Smooth muscle cell (in vitro differentiated cells): ENCODE measurements around the gene PPP1R15B. TPM values are rescaled to one million over a fixed set of nuclear protein-coding genes. Genes with fewer than 3 reads are reported as not detected.

Experiments used
- DNase-seq: peaks from one replicate; lab custom pipeline; 2025; ENCODE audit not compliant: unreplicated experiment; lab: John Stamatoyannopoulos, UW
- H2AFZ ChIP-seq: fragments of 200-600 bp; sonication (generic); 2 replicates; pipeline ENCODE4 v1.6.0; 2016; ENCODE audit warnings: antibody characterized with exemption, low read depth, mild to moderate bottlenecking
- H3F3A ChIP-seq: fragments of 200-600 bp; sonication (generic); 2 replicates; pipeline ENCODE4 v1.6.0; 2017; ENCODE audit warnings: antibody characterized with exemption, low read depth
- H3K27ac ChIP-seq: fragments of 200-600 bp; sonication (generic); 2 replicates; pipeline ENCODE4 v1.5.1; 2016; ENCODE audit warnings: low read depth, mild to moderate bottlenecking
- H3K27me3 ChIP-seq: fragments of 200-600 bp; sonication (generic); 2 replicates; pipeline ENCODE4 v1.6.1; 2016; ENCODE audit warnings: low read depth, mild to moderate bottlenecking
- H3K36me3 ChIP-seq: fragments of 200-600 bp; sonication (generic); 2 replicates; pipeline ENCODE4 v1.5.1; 2016; ENCODE audit warnings: low read depth
- H3K4me1 ChIP-seq: fragments of 200-600 bp; sonication (generic); 2 replicates; pipeline ENCODE4 v1.5.1; 2016; ENCODE audit warnings: low read depth
- H3K4me2 ChIP-seq: fragments of 200-600 bp; sonication (generic); 2 replicates; pipeline ENCODE4 v1.6.0; 2016; ENCODE audit warnings: mild to moderate bottlenecking
- H3K4me3 ChIP-seq: fragments of 200-600 bp; sonication (generic); 2 replicates; pipeline ENCODE4 v1.5.1; 2016; ENCODE audit warnings: mild to moderate bottlenecking
- H3K79me2 ChIP-seq: fragments of 200-600 bp; sonication (generic); 2 replicates; pipeline ENCODE4 v1.6.0; 2016; ENCODE audit warnings: low read depth, mild to moderate bottlenecking
- H3K9ac ChIP-seq: fragments of 200-600 bp; sonication (generic); 2 replicates; pipeline ENCODE4 v1.6.0; 2016; ENCODE audit warnings: low read depth
- H3K9me3 ChIP-seq: fragments of 200-600 bp; sonication (generic); replicated peaks from 2 replicates; pipeline ENCODE4 v1.5.1; 2016; ENCODE audit warnings: low read depth
- H4K20me1 ChIP-seq: fragments of 200-600 bp; sonication (generic); 2 replicates; pipeline ENCODE4 v1.6.0; 2016; ENCODE audit warnings: low read depth
- CTCF ChIP-seq: fragments of 200-600 bp; sonication (generic); IDR thresholded peaks from 2 replicates; pipeline ENCODE4 v1.5.1; 2017; ENCODE audit warnings: borderline replicate concordance, mild to moderate bottlenecking, antibody characterized with exemption; ENCODE audit not compliant: insufficient read depth, poor library complexity, severe bottlenecking
- WGBS: methylation state at CpG from one replicate; pipeline ENCODE4 v1.1.7; 2016; ENCODE audit warnings: low lambda C conversion rate; 5-methylcytosine and 5-hydroxymethylcytosine counted together
- polyA plus RNA-seq: library from polyadenylated mRNA; unstranded; fragments of >200 nt; fragmentation: Nextera tagmentation; extraction: Ambion mirVana; gene quantifications from 2 replicates; pipeline ENCODE4 v1.2.1, GENCODE V29; 2016
- total RNA-seq: library from RNA; depleted of rRNA; stranded (reverse); fragments of >200 nt; gene quantifications from 2 replicates; pipeline ENCODE4 v1.2.3, GENCODE V29; 2014

PPP1R15B gene
- total and polyA plus RNA-seq, 2 experiments from 2014 or later = 24.1 to 74.8 TPM

DNA sequence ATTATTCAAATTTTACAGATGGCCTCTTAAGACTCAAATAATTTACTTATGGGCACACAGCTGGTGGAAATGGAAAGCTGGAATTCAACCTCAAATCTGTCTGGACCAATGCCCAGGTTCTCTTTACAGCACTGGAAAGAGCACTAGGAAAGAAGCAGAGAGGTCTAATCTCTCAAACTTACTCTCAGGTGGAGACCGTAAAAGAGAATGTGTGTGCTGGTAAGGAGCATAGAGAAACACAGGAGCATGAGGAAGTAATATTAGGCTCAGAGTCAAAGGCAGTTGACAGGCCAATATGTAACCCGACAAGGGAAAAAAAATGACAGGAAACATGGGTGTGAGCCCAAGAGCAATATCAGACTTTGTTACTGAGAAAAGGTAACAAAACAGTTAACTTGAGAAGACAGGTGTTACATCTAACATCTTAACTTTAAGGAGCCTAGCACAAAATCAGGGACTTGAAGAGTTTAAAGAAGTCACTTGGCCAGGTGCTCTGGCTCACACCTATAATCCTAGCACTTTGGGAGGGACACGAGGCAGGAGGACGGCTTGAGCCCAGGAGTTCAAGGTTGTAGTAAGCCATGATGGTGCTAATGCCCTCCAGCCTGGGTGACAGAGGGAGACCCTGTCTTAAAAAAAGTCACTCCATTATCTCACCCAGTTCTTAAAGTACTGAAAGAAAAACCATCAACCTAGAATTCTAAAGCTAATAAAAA is 20.7 kb downstream of the PPP1R15B start:
- Histone ChIP-seq H3K36me3 (no peaks in the 10 kb centered on the region), H3K79me2 (no peaks in the 10 kb centered on the region), H3K4me3 (no peak overlapping the region), H3K4me2 (no peak overlapping the region), H3K27me3 (peaks cover 14% of the 10 kb centered on the region), H3K4me1 (no peaks in the 10 kb centered on the region), H3K9ac (no peak overlapping the region), H4K20me1 (no peaks in the 10 kb centered on the region), H3K27ac (no peak overlapping the region), H3F3A (no peaks in the 10 kb centered on the region), H2AFZ (no peak overlapping the region), H3K9me3 (no peaks in the 10 kb centered on the region)
- no peak for DNase-seq
- WGBS = 91% methylated on average over 4 of the region's 4 CpGs
- no peak for TF ChIP-seq CTCF

DNA sequence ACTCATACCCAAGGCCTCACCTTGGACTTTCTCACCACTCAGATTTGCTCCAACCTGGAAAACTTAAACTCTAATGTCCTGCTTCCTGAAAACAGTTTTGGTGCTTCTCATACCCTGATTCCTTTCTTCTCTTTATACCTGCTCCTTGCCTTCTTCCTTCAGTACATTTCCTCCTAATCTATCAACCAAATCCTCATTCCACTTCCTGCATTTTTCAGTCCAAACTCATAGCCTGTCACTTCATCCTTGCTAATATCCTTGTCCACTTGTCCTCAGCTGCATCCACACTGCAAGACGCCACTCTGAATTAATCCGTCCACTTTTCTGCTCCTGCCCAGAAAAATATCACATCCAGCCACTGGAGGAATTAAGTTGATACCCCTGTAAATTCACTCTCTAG is 25.9 kb downstream of the PPP1R15B start:
- no peak for TF ChIP-seq CTCF
- H2AFZ ChIP-seq = no peak overlapping the region
- H3K4me3 ChIP-seq = no peak overlapping the region
- no peak overlapping the region for H3K27ac ChIP-seq
- no peaks in the 10 kb centered on the region for H4K20me1 ChIP-seq
- no peaks in the 10 kb centered on the region for H3K79me2 ChIP-seq
- no peaks in the 10 kb centered on the region for H3F3A ChIP-seq
- no peaks in the 10 kb centered on the region for H3K9me3 ChIP-seq
- no peaks in the 10 kb centered on the region for H3K36me3 ChIP-seq
- H3K4me2 ChIP-seq = no peak overlapping the region
- peaks cover 58% of the 10 kb centered on the region for H3K27me3 ChIP-seq
- 87% methylated on average over 2 of the region's 2 CpGs for WGBS
- DNase-seq = no peak
- no peak overlapping the region for H3K9ac ChIP-seq
- no peaks in the 10 kb centered on the region for H3K4me1 ChIP-seq

- no peaks in the 10 kb centered on the region for H3K36me3 ChIP-seq
- no peak for TF ChIP-seq CTCF
- no peaks in the 10 kb centered on the region for H3K9me3 ChIP-seq
- H3K9ac ChIP-seq = no peak overlapping the region
- no peaks in the 10 kb centered on the region for H3F3A ChIP-seq
- no peaks in the 10 kb centered on the region for H3K4me1 ChIP-seq
- H2AFZ ChIP-seq = no peak overlapping the region
- H3K79me2 ChIP-seq = no peaks in the 10 kb centered on the region
- no peak overlapping the region for H3K27ac ChIP-seq
- no peaks in the 10 kb centered on the region for H4K20me1 ChIP-seq
- H3K4me2 ChIP-seq = no peak overlapping the region
- DNase-seq = no peak
- 85% methylated on average over 7 of the region's 7 CpGs for WGBS
- no peak overlapping the region for H3K4me3 ChIP-seq
- peaks cover 67% of the 10 kb centered on the region for H3K27me3 ChIP-seq
Observed at GRCh38 chr1:204384636-204385352, 26.8 kb downstream of the PPP1R15B start.
